ENCODE measurements around the gene ZNF830. TPM values are rescaled to one million over a fixed set of nuclear protein-coding genes. Genes with fewer than 3 reads are reported as not detected.

Gene ZNF830
- polyA plus RNA-seq, 3 donors = 2.1 to 4.7 (median 4.2) TPM

- Histone ChIP-seq H4K20me1 (ENCODE audit: insufficient read depth, low read length) (no peaks in the 10 kb centered on the region), H3K4me3 (replicated peaks in 1 of 3; ENCODE audit: low read depth in 2 of 3, low read length in 3 of 3) (no peak overlapping the region), H3K27me3 (ENCODE audit: control insufficient read depth in 2 of 2, insufficient read depth in 2 of 2, low read length in 2 of 2) (peaks cover 0 to 2% of the 10 kb centered on the region in 2 donors), H3K79me2 (ENCODE audit: insufficient read depth, low read length) (peaks cover 20% of the 10 kb centered on the region), H3K9ac (ENCODE audit: insufficient read depth, low read length, poor library complexity, severe bottlenecking) (no peak overlapping the region), H2AFZ (ENCODE audit: insufficient read depth, low read depth, low read length, poor library complexity, severe bottlenecking) (no peak overlapping the region), H3K4me1 (ENCODE audit: control insufficient read depth in 1 of 2, insufficient read depth in 2 of 2, low read length in 2 of 2) (peaks cover 14 to 25% of the 10 kb centered on the region in 2 donors), H3K9me3 (replicated peaks in 1 of 2; ENCODE audit: control insufficient read depth in 1 of 2, insufficient read depth in 1 of 2, low read length in 2 of 2) (no peaks in the 10 kb centered on the region), H3K4me2 (replicated peaks; ENCODE audit: extremely low read depth, low read length, poor library complexity, severe bottlenecking) (no peak overlapping the region), H3K36me3 (replicated peaks in 1 of 2; ENCODE audit: control insufficient read depth in 1 of 2, insufficient read depth in 2 of 2, low read length in 2 of 2) (peaks cover 0 to 6% of the 10 kb centered on the region in 2 donors), H3K27ac (ENCODE audit: low read depth in 1 of 2, low read length in 2 of 2) (no peak overlapping the region)
- TF ChIP-seq, protein P1, sequence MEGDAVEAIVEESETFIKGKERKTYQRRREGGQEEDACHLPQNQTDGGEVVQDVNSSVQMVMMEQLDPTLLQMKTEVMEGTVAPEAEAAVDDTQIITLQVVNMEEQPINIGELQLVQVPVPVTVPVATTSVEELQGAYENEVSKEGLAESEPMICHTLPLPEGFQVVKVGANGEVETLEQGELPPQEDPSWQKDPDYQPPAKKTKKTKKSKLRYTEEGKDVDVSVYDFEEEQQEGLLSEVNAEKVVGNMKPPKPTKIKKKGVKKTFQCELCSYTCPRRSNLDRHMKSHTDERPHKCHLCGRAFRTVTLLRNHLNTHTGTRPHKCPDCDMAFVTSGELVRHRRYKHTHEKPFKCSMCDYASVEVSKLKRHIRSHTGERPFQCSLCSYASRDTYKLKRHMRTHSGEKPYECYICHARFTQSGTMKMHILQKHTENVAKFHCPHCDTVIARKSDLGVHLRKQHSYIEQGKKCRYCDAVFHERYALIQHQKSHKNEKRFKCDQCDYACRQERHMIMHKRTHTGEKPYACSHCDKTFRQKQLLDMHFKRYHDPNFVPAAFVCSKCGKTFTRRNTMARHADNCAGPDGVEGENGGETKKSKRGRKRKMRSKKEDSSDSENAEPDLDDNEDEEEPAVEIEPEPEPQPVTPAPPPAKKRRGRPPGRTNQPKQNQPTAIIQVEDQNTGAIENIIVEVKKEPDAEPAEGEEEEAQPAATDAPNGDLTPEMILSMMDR (IDR thresholded peaks at IDR 0.05) = no peak
- H3K36me3 Mint-ChIP-seq = peaks cover 0 to 3% of the 10 kb centered on the region in 2 donors
- H3K4me3 Mint-ChIP-seq = no peak overlapping the region
- no peak for DNase-seq
- peaks cover 4% of the 10 kb centered on the region in 3 donors for H3K27me3 Mint-ChIP-seq (ENCODE audit: low read depth in 3 of 3)
- WGBS (ENCODE audit: insufficient coverage) = no CpG with 5 or more reads among the region's 1 CpG
- no peak overlapping the region for H3K27ac Mint-ChIP-seq
- H3K4me1 Mint-ChIP-seq = peaks cover 13% of the 10 kb centered on the region
- intact Hi-C loops (cut with micrococcal nuclease) = no loop called here
- peaks cover 0 to 6% (median 0%) of the 10 kb centered on the region in 7 donors for H3K9me3 Mint-ChIP-seq
Observed at GRCh38 chr17:34958438-34958837, 2.9 kb upstream of the ZNF830 start.

DNA sequence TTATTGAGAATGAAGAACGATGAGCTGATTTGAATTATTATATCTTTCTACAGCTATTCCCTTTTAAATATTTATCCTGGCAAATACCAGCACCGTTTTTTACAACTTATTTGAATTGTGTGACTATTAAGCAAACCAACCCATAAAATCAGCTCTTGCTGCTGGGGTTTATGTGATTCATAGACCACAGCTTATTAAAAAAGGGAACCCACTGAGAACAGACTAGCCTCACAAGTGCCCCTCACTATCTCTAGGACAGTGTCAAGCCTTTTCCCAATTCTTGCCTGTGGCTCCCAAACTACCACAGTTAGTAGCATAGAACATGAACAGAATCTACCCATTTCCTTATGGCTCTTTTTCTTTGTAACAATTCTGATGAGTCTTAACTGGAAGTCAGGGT, 12.8 kb downstream of the ZNF830 start:
- Mint-ChIP-seq H3K27me3 (ENCODE audit: low read depth in 3 of 3) (peaks cover 0 to 2% (median 0%) of the 10 kb centered on the region in 3 donors), H3K36me3 (peaks cover 4% of the 10 kb centered on the region in 2 donors), H3K4me3 (no peak overlapping the region), H3K9me3 (peaks cover 0 to 2% (median 0%) of the 10 kb centered on the region in 7 donors), H3K27ac (no peak overlapping the region), H3K4me1 (peaks cover 7% of the 10 kb centered on the region)
- DNase-seq = no peak
- H3K4me1 ChIP-seq (ENCODE audit: control insufficient read depth in 1 of 2, insufficient read depth in 2 of 2, low read length in 2 of 2) = peaks cover 0 to 5% of the 10 kb centered on the region in 2 donors
- H4K20me1 ChIP-seq (ENCODE audit: insufficient read depth, low read length) = no peaks in the 10 kb centered on the region
- H3K9ac ChIP-seq (ENCODE audit: insufficient read depth, low read length, poor library complexity, severe bottlenecking) = no peak overlapping the region
- H3K27ac ChIP-seq (ENCODE audit: low read depth in 1 of 2, low read length in 2 of 2) = no peak overlapping the region
- no CpG with 5 or more reads among the region's 2 CpGs for WGBS (ENCODE audit: insufficient coverage)
- intact Hi-C loops (cut with micrococcal nuclease) = no loop called here
- no peak overlapping the region for H3K4me2 ChIP-seq (replicated peaks; ENCODE audit: extremely low read depth, low read length, poor library complexity, severe bottlenecking)
- no peak overlapping the region for H2AFZ ChIP-seq (ENCODE audit: insufficient read depth, low read depth, low read length, poor library complexity, severe bottlenecking)
- H3K4me3 ChIP-seq (replicated peaks in 1 of 3; ENCODE audit: low read depth in 2 of 3, low read length in 3 of 3) = no peak overlapping the region
- H3K9me3 ChIP-seq (replicated peaks in 1 of 2; ENCODE audit: control insufficient read depth in 1 of 2, insufficient read depth in 1 of 2, low read length in 2 of 2) = no peaks in the 10 kb centered on the region
- TF ChIP-seq, protein P1 (IDR thresholded peaks at IDR 0.05) = no peak
- H3K27me3 ChIP-seq (ENCODE audit: control insufficient read depth in 2 of 2, insufficient read depth in 2 of 2, low read length in 2 of 2) = no peaks in the 10 kb centered on the region
- no peaks in the 10 kb centered on the region for H3K79me2 ChIP-seq (ENCODE audit: insufficient read depth, low read length)
- no peaks in the 10 kb centered on the region for H3K36me3 ChIP-seq (replicated peaks in 1 of 2; ENCODE audit: control insufficient read depth in 1 of 2, insufficient read depth in 2 of 2, low read length in 2 of 2)
